ENCODE measurements around the gene RETREG3. TPM values are rescaled to one million over a fixed set of nuclear protein-coding genes. Genes with fewer than 3 reads are reported as not detected.
"Not testable (repeated sequence)": the region's sequence is repeated elsewhere in the genome, so short reads cannot be mapped to it uniquely, and the experiment has no call there.

Gene RETREG3
- total RNA-seq, 1 donor from 2014 or later = 73.4 TPM

GRCh38 chr17:42573095-42573494, 36.1 kb downstream of the RETREG3 start:
- intact Hi-C loops (cut with micrococcal nuclease) = loop anchor here (10.0 kb wide), 1 partner anchor 792 kb away; no protein-coding TSS in a partner anchor

- intact Hi-C loops (cut with micrococcal nuclease) = loop anchor here (10.0 kb wide), 1 partner anchor 793 kb away; no protein-coding TSS in a partner anchor
Observed at GRCh38 chr17:42571435-42572225, 37.5 kb downstream of the RETREG3 start.

GRCh38 chr17:42568341-42569111, 40.6 kb downstream of the RETREG3 start:
- intact Hi-C loops (cut with micrococcal nuclease) = loop anchor here (10.0 kb wide), 1 partner anchor 916 kb away; the partner anchor contains the start of gene DHX8

GRCh38 chr17:42566883-42567573, 42.1 kb downstream of the RETREG3 start, which contains the start of gene MLX:
MLX (plus strand) TSS chr17:42567100; CDS start chr17:42567125, 25 bp downstream.
- intact Hi-C loops (cut with micrococcal nuclease) = loop anchor here (1.0 to 10.0 kb wide), 3 partner anchors 10 to 918 kb away; partner anchors contain the start of genes DHX8, PSMC3IP, RETREG3 and TUBG1

- intact Hi-C loops (cut with micrococcal nuclease) = loop anchor here (10.0 kb wide), 1 partner anchor 918 kb away; the partner anchor contains the start of gene DHX8
Observed at GRCh38 chr17:42566215-42566882, 42.8 kb downstream of the RETREG3 start.

- intact Hi-C loops (cut with micrococcal nuclease) = loop anchor here (10.0 kb wide), 1 partner anchor 919 kb away; the partner anchor contains the start of gene DHX8
Observed at GRCh38 chr17:42565523-42566214, 43.5 kb downstream of the RETREG3 start.

GRCh38 chr17:42564815-42565522, 44.2 kb downstream of the RETREG3 start:
- intact Hi-C loops (cut with micrococcal nuclease) = loop anchor here (10.0 kb wide), 1 partner anchor 920 kb away; the partner anchor contains the start of gene DHX8

GRCh38 chr17:42563950-42564349, 45.2 kb downstream of the RETREG3 start:
- intact Hi-C loops (cut with micrococcal nuclease) = loop anchor here (2.0 to 10.0 kb wide), 2 partner anchors 13 to 921 kb away; partner anchors contain the start of genes DHX8 and PSMC3IP

GRCh38 chr17:42563543-42563942, 45.6 kb downstream of the RETREG3 start:
- intact Hi-C loops (cut with micrococcal nuclease) = loop anchor here (2.0 to 10.0 kb wide), 2 partner anchors 13 to 921 kb away; partner anchors contain the start of genes DHX8 and PSMC3IP

GRCh38 chr17:42563143-42563509, 46.0 kb downstream of the RETREG3 start:
- intact Hi-C loops (cut with micrococcal nuclease) = loop anchor here (2.0 to 10.0 kb wide), 2 partner anchors 14 to 922 kb away; partner anchors contain the start of genes DHX8 and PSMC3IP

- intact Hi-C loops (cut with micrococcal nuclease) = loop anchor here (1.0 to 10.0 kb wide), 4 partner anchors 8 to 922 kb away; partner anchors contain the start of genes DHX8, PSMC3IP, RETREG3 and TUBG1
Observed at GRCh38 chr17:42562388-42563142, 46.6 kb downstream of the RETREG3 start.

GRCh38 chr17:42561897-42562387, 47.2 kb downstream of the RETREG3 start, which contains the start of gene COASY:
COASY (plus strand) TSS chr17:42562148; CDS start chr17:42562623, 475 bp downstream.
- intact Hi-C loops (cut with micrococcal nuclease) = loop anchor here (1.0 to 10.0 kb wide), 4 partner anchors 8 to 923 kb away; partner anchors contain the start of genes DHX8, PSMC3IP, RETREG3 and TUBG1

GRCh38 chr17:42560246-42560645, 48.9 kb downstream of the RETREG3 start:
- intact Hi-C loops (cut with micrococcal nuclease) = loop anchor here (10.0 kb wide), 1 partner anchor 925 kb away; the partner anchor contains the start of gene DHX8

- intact Hi-C loops (cut with micrococcal nuclease) = no loop called here
Observed at GRCh38 chr17:42559075-42559474, 50.1 kb downstream of the RETREG3 start.

GRCh38 chr17:42555961-42556617, 53.1 kb downstream of the RETREG3 start:
- intact Hi-C loops (cut with micrococcal nuclease) = not testable (repeated sequence)

GRCh38 chr17:42555122-42555622, 54.0 kb downstream of the RETREG3 start:
- intact Hi-C loops (cut with micrococcal nuclease) = no loop called here
